HL-60/S4 (cell line): ENCODE data around the gene GAGE10.

ENCODE experiments used
- in situ Hi-C: fragments of 300-500 bp; cut with MboI; formaldehyde crosslinking; loops from 2 replicates; pipeline ENCODE4 v1.14.3; 2022; ENCODE audit warnings: low sequenced_read_pairs

GAGE10 gene

GRCh38 chrX:49303346-49303745 lies at the start of gene GAGE10:
Gene GAGE10, plus strand, starts transcription at chrX:49303646. Its CDS starts 1,214 bp downstream, at chrX:49304860.
- in situ Hi-C loops: no loop called here

DNA sequence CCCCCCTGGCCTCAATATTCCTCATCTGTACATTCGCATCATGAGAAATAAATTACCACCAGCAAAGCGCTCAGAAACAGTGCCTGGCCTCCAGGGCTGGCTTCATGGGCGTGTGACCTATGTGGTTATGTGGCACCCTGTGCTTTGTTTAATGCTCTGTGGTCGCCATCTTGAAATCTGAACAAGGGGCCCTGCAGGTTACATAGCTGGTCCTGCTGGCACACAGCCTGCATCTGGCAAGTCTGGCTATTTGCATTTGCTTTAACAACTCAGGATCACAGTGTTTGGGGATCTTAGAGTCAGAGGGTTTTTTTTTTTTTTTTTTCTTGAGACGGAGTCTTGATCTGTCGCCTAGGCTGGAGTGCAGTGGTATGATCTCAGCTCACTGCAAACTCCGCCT lies 48.8 kb upstream of the GAGE10 start:
- in situ Hi-C loops: no loop called here

DNA sequence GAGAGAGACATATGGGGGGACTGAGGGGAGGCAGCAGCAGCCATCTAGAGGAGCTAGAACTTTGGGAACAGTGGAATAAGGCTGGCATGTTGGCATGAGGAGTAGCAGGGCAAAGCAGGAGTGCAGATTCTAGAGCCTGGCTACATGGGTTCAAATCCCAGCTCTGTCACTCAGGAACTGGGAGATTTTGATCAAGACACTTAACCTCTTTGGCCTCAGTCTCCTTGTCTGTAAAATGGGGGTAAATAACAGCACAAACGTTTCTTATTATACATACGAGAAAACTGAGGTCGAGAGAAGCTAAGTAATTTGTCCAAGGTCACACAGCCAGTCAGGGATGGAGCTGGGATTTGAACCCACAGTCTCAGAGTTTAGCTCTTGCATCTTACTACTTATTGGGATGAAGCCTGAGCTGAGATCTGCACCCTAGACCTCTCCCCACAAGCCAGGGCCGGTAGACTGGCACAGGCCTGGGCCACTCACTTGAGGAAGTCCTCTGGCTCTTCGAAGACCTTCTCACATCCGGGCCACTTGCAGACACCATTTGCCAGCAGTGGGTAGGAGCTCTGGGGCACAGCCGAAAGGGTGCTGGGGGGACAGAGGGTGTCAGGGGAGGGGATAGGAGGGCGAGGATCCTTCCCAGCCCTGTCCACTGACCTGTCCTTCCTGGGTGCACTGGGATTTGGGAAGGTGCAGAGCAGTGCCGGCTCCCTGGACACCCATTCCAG lies 47.0 kb upstream of the GAGE10 start:
- in situ Hi-C loops: no loop called here

DNA sequence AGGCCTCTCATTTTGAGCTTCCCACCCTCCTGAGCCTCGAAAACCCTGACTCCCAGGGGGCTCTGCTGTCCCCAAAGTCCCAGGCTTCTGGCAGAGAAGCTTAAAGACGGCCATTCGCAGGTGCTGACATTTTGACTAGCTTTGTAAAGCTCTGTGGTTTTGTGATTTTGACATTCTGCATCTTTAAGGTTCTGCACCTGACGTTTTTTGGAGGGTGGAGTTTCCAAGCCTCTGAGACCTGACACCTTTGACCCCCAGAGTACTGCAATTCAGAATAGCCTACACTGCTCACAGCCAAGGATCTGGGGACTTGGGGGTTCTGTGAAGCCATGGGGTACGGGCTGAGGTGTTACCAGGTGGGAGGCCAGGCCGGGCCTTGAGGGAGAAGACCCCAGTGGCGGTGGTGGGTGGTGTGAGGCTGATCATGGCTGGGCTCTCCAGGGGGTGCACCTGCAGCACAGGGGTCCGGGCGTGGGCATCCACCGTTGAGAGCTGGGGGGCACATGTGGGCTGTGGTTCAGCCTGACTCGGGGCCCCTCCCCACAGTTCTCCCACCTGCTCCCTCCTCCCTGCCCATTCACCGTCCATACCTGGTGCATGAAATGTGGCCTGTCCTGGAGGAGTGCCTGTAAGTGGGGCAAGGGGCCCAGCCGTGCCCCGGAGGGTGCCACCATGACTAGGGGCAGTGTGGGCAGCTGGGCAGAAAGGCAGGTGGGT lies 46.2 kb upstream of the GAGE10 start:
- in situ Hi-C loops: no loop called here

DNA sequence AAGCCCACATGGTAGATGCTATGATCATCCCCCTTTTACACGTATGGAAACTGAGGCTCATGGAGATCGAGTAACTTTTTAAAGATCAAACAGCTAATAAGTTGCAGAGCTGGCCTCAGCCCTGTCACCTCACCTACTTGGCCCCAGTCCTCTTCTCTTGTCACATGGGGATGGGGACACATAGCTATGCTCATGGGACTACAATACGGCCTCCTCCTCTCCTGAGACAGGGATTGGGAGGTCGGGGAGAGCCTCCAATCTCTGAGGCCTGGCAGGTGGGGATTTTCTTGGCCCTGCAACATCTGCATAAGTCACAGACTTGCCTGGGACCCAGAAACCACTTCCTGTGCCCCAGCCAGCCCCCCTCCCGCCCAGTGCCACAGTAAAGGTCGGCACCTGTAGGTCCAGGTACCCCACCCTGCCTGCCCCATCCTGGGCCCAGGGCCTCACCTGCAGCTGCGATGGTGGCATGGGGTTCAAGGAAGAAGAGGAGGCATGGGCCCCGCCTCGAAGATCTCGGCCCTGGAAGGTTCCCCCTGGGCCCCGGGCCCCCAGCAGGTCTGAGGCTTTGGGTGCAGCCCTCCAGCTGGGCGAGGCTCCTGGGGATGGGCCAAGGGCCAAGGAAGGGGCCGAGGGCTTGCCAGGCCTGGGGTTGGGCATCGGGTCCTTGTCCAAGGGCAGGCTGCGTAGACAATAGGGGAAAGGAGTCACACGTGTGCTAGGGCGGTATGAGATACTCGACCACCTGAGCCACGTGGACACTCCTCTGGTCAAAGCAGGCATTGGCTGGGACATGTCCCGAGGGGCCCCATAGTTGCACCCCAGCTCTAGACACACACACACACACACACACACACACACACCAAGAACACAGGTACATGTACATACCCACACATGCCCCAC lies 45.3 kb upstream of the GAGE10 start:
- in situ Hi-C loops: no loop called here

DNA sequence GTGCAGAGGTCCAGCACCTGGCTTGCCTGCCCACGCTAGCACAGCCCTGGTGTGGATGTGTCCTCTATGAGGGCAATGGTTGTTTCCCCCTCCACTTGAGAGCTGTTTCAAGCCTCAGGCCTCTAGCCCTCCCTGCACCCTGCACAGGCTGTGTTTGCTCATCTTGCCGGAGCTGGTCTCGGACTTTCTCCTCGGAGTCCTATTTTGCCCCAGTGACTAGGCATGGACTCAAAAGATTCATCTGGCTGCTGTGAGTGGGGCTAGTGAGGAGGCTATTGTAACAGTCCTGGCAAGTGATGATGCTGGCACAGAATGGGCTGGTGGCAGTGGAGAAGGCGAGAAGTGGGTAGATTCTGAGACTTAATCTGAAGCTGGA lies 44.7 kb upstream of the GAGE10 start:
- in situ Hi-C loops: no loop called here

DNA sequence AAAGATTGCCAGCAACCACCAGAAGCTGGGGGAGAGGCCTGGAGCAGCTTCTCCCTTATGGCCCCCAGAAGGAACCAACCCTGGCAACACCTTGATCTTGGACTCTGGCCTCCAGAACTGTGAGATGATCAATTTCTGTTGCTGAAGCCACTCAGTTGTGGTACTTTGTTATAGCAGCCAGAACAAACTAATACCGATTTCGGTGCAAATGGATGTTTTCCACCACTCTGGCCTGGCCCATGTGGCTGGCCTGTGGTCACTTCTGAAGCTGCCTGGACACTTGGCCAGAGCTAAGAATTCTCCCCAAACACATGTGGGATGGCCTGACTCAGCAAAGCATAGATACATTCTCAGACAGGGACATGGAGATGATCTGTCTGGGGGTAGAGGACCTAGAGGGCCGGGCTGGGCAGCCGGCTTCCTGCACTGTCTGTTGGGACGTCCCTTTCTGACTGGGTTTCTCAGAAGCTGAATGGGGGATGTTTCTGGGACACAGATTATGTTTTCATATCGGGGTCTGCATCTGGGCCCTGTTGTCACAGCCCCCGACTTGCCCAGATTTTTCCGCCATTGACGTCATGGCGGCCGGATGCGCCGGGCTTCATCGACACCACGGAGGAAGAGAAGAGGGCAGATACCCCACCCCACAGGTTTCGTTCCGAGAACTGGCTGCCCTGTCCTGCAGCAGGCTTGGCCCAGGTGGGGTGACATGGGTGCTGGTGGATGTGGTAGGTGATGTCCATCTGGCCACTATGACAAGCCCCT lies 43.0 kb upstream of the GAGE10 start:
- in situ Hi-C loops: no loop called here

DNA sequence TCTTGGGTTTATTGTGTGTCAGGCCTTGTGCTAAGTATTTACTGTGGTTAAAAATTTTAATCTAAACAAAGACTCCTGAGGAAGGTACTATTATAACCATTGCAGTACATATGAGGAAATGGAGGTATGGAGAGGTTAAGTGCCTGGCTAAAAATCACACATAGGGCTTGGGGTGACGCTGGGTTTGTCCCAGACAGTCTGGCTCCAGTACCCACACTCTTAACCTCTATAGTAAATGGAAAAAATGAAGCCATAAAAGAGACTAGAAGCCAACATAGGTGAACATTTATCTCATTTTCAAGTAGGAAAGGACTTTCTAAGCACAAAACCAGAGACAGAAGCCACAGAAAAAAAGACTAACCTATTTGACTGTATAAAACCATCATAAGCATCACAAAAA lies 40.8 kb upstream of the GAGE10 start:
- in situ Hi-C loops: no loop called here

- in situ Hi-C loops: no loop called here
Observed at GRCh38 chrX:49263631-49264030, 39.8 kb upstream of the GAGE10 start.

GRCh38 chrX:49264460-49264859 lies 39.0 kb upstream of the GAGE10 start, which contains the start of gene FOXP3:
Gene FOXP3, minus strand, starts transcription at chrX:49264710. Its CDS starts 6,205 bp downstream, at chrX:49258505.
- in situ Hi-C loops: no loop called here

GRCh38 chrX:49266523-49267445 lies 36.7 kb upstream of the GAGE10 start:
- in situ Hi-C loops: no loop called here

GRCh38 chrX:49268702-49269009 lies 34.8 kb upstream of the GAGE10 start:
- in situ Hi-C loops: no loop called here

DNA sequence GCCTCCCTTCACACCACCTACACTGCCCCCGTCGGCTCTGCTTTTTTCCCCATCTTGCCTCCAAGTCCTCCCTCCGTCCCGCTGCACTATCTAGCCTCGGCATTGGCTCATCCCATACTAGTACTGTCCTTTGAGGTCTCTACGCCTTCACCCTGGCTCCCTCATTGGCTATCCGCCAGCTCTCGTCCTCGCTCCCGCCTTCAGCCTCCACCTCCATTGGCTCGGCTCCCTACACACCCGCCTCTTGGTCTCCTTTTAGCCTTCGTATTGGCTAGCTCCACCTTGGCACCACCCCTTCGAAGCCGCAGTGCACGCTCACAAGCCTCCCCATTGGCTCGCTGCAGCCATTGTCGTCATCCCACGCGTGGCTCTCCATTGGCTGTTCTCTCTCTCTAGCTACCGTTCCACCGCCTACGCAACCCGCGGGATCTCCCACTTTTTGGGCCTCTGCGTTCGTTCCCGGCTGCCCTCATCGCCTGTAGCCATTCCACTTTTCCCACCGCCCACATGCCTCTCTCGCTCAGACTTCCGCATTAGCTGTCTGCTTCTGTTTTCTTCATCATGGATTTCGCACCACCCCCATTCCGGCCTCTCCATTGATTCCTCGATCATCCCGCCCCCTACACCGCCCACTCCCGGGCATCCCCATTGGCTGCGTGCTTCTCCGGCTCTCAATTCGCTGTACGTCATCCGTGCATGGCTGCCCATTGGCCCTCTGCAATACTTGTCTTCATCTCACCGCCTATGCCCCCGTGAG lies 34.3 kb upstream of the GAGE10 start:
- in situ Hi-C loops: no loop called here

DNA sequence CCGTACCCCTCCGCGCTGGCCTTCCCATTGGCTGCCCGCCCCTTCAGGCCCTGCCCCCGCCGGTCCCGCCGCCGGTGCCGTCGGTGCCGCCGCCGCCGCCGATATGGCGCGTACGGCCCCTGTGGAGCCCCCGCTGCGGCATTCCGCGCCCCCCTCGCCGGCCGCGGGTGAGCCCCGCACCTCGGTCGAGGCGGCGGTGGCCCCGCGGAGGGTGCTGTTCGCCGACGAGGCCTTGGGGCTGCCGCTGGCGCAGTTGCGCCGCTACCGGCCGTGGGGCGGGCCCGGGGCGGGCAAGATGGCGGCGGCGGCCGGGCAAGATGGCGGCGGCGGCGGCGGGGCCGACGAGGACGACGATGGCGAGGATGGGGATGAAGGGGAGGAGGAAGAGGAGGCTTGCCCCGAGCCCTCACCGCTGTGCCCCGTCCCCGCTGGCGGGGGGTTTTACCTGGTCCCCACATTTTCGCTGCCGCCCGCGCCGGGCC lies 33.6 kb upstream of the GAGE10 start, which contains the start of gene PPP1R3F:
Gene PPP1R3F, plus strand, starts transcription at position 27 of the 482 bp plus-strand sequence. Its CDS starts 77 bp downstream, at position 104.
- in situ Hi-C loops: no loop called here

DNA sequence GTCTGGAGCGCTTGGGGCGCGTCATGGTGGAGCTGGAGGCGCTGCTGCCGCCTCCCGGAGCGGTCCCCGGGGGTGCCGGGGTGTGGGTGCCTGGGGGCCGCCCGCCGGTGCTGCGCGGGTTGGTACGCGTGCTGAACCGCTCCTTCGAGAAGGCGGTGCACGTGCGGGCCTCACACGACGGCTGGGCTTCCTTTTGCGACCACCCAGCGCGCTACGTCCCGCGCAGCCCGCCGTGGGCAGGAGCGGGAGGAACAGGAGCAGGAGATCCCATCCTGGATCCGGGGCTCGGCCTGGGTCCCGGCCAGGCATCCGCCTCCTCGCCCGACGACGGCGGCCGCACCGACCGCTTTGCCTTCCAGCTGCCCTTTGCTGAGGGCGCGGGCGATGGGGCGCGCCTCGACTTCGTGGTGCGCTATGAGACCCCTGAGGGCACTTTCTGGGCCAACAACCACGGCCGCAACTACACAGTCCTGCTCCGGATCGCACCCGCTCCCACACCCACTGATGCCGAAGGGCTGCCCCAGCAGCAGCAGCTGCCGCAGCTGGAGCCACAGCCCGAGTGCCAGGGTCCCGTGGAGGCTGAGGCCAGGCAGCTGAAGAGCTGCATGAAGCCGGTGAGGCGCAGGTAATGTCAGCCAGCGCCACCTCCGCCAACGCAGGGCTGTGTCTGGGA lies 33.1 kb upstream of the GAGE10 start:
- in situ Hi-C loops: no loop called here

GRCh38 chrX:49271341-49271740 lies 32.1 kb upstream of the GAGE10 start:
- in situ Hi-C loops: no loop called here

DNA sequence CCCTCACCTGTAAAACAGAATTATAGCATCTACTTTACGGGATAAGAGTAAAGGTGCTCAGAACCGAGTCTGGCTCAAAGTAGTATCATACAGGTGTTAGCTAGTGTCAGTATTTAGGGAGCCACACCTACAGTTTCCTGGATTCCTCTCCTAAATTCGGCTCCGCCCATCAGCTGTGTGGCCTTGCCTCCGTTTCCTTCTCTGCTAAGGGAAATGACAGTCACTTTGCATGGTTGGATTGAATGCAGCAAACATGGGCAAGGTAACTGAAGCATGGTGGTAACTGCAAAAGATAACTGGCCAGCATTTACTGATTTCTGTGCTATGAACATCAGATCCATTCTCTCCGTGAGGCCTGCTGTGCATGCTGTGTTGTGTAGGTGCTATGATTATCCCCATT lies 31.0 kb upstream of the GAGE10 start:
- in situ Hi-C loops: no loop called here

- in situ Hi-C loops: no loop called here
Observed at GRCh38 chrX:49273181-49273727, 30.2 kb upstream of the GAGE10 start.
